Endothelial cell of umbilical vein (primary cell): ENCODE results near the gene DAPK2. TPM values are rescaled to one million over a fixed set of nuclear protein-coding genes. Genes with fewer than 3 reads are reported as not detected.

Source experiments
- BruUV-seq: library from RNA; stranded (reverse); fragments of 400-500 nt; replicated peaks from 2 replicates; lab custom pipeline; 2021; lab: Mats Ljungman, UMichigan
- CTCF ChIA-PET: fragments of 300-600, 350-600 bp; sonication (Branson Sonifier 250); formaldehyde crosslinking; loops from one replicate; lab custom pipeline; 2021; ENCODE audit warnings: antibody characterized with exemption, inconsistent platforms; lab: Charles Lee
- POLR2A ChIA-PET: fragments of 300-600, 350-600 bp; sonication (Branson Sonifier 250); formaldehyde crosslinking; loops from one replicate; lab custom pipeline; 2021; ENCODE audit warnings: antibody characterized with exemption, inconsistent platforms; lab: Charles Lee
- DNase-seq: peaks from one replicate; pipeline ENCODE4 v3.0.0-alpha.2; 2011; ENCODE audit warnings: low read depth, low spot score
- FAIRE-seq: peaks from 2 replicates; lab custom pipeline; 2011; peaks lifted over from hg19 to GRCh38; lab: Jason Lieb, UNC
- H2AFZ ChIP-seq: 2 replicates; pipeline ENCODE4 v1.6.0; 2012; ENCODE audit warnings: low read depth, low read length, control low read depth, inconsistent platforms
- H3K27ac ChIP-seq: 2 replicates; pipeline ENCODE4 v1.5.1; 2011; ENCODE audit warnings: low read depth, mild to moderate bottlenecking, control low read depth, low read length, moderate library complexity; ENCODE audit not compliant: insufficient read depth
- H3K27me3 ChIP-seq, 2 experiments: 2 replicates each; pipeline versions ENCODE4 v1.6.0 to v1.6.1; 2011; ENCODE audit warnings: low read length in 2 of 2, mixed read lengths in 1 of 2; ENCODE audit not compliant: control insufficient read depth in 2 of 2, insufficient read depth in 2 of 2
- H3K36me3 ChIP-seq, 2 experiments: 2 replicates in 1 of 2; 3 replicates in 1 of 2; pipeline ENCODE4 v1.5.1; 2011; ENCODE audit warnings: low read length in 2 of 2, mild to moderate bottlenecking in 1 of 2, moderate library complexity in 1 of 2; ENCODE audit not compliant: control insufficient read depth in 2 of 2, insufficient read depth in 2 of 2; ENCODE audit errors: extremely low read depth in 1 of 2
- H3K4me1 ChIP-seq: 3 replicates; pipeline ENCODE4 v1.5.1; 2011; ENCODE audit warnings: mild to moderate bottlenecking, low read length; ENCODE audit not compliant: control insufficient read depth, insufficient read depth; ENCODE audit errors: extremely low read depth
- H3K4me2 ChIP-seq: 2 replicates; pipeline ENCODE4 v1.6.1; 2011; ENCODE audit warnings: low read length, control low read depth, mixed read lengths; ENCODE audit not compliant: insufficient read depth
- H3K4me3 ChIP-seq, 3 experiments: fragments of 200-600 bp in 1 of 3; sonication (generic), shearing (Covaris generic) in 1 of 3; replicated peaks in 1 of 3; 2 replicates each; pipeline ENCODE4 v1.5.1; 2011 to 2016; ENCODE audit warnings: control low read depth in 3 of 3, low read length in 3 of 3, mild to moderate bottlenecking in 2 of 3, inconsistent platforms in 1 of 3, low read depth in 1 of 3, moderate library complexity in 1 of 3; ENCODE audit not compliant: insufficient read depth in 1 of 3
- H3K79me2 ChIP-seq: 2 replicates; pipeline ENCODE4 v1.6.0; 2012; ENCODE audit warnings: low read length, inconsistent platforms; ENCODE audit not compliant: control insufficient read depth, insufficient read depth
- H3K9ac ChIP-seq: replicated peaks from 2 replicates; pipeline ENCODE3; 2011; ENCODE audit warnings: low read length, control low read depth; ENCODE audit not compliant: insufficient read depth; ENCODE audit errors: extremely low read depth
- H3K9me1 ChIP-seq: replicated peaks from 3 replicates; pipeline ENCODE4 v1.6.0; 2011; ENCODE audit warnings: mild to moderate bottlenecking, low read length; ENCODE audit not compliant: control insufficient read depth, insufficient read depth; ENCODE audit errors: extremely low read depth
- H3K9me3 ChIP-seq: replicated peaks from 2 replicates; pipeline ENCODE4 v1.5.1; 2012; ENCODE audit warnings: low read length, inconsistent platforms; ENCODE audit not compliant: control insufficient read depth, insufficient read depth
- H4K20me1 ChIP-seq: replicated peaks from 2 replicates; pipeline ENCODE3; 2011; ENCODE audit warnings: mild to moderate bottlenecking, low read length; ENCODE audit not compliant: control insufficient read depth, insufficient read depth; ENCODE audit errors: extremely low read depth
- EZH2 ChIP-seq: IDR thresholded peaks from 2 replicates; pipeline ENCODE4 v1.6.1; 2012; ENCODE audit warnings: borderline replicate concordance, low read depth, mild to moderate bottlenecking, moderate library complexity, low read length, inconsistent platforms; ENCODE audit not compliant: severe bottlenecking
- FOS ChIP-seq: IDR thresholded peaks from 2 replicates; pipeline ENCODE4 v1.6.1; 2011; ENCODE audit warnings: mild to moderate bottlenecking, low read length, moderate library complexity, borderline replicate concordance; ENCODE audit not compliant: insufficient read depth
- GATA2 ChIP-seq: IDR thresholded peaks from 2 replicates; pipeline ENCODE4 v1.7.0; 2011; ENCODE audit warnings: low read depth, mild to moderate bottlenecking, moderate library complexity, mixed read lengths, low read length; ENCODE audit not compliant: insufficient read length, insufficient read depth
- JUN ChIP-seq: IDR thresholded peaks from 2 replicates; pipeline ENCODE4 v1.6.1; 2011; ENCODE audit warnings: borderline replicate concordance, low read depth; ENCODE audit not compliant: insufficient read length, insufficient read depth
- MYC ChIP-seq: IDR thresholded peaks from one replicate; pipeline ENCODE4 v1.6.1; 2011; ENCODE audit warnings: mild to moderate bottlenecking, low read depth, low read length
- POLR2A ChIP-seq: IDR thresholded peaks from 2 replicates; pipeline ENCODE4 v1.6.1; 2012; ENCODE audit warnings: low read depth, mild to moderate bottlenecking, control low read depth, low read length
- POLR2AphosphoS5 ChIP-seq: IDR thresholded peaks from 2 replicates; pipeline ENCODE4 v1.6.1; 2012; ENCODE audit warnings: low read depth, mild to moderate bottlenecking, control low read depth, low read length, moderate library complexity; ENCODE audit not compliant: insufficient read depth
- dilution Hi-C: fragments of 300-500 bp; cut with MboI; formaldehyde crosslinking; loops from one replicate; pipeline ENCODE4 v1.15.0; 2019; ENCODE audit warnings: low sequenced_read_pairs; ENCODE audit not compliant: extremely low pct_ligation_motif_present
- intact Hi-C: fragments of 100-400 bp; cut with micrococcal nuclease; formaldehyde crosslinking; loops from one replicate; pipeline ENCODE4 v1.10.0; 2022
- polyA plus RNA-seq, 4 experiments: library from polyadenylated mRNA; depleted of rRNA in 3 of 4; stranded (reverse) in 3 of 4; unstranded in 1 of 4; fragments of >200 nt; gene quantifications; 2 replicates each; pipeline versions ENCODE4 v1.2.1 to v1.2.3, GENCODE V29; 2011 to 2012; ENCODE audit warnings: missing spikeins in 1 of 4
- total RNA-seq: library from RNA; stranded (reverse); gene quantifications from 2 replicates; pipeline ENCODE4 v1.2.3, GENCODE V29; 2021
- TF ChIP-seq, protein P1 (sequence below), 2 donors: IDR thresholded peaks; 1 replicate in 1 of 2; 2 replicates in 1 of 2; pipeline ENCODE4 v1.5.1; 2011; ENCODE audit warnings: low read length in 2 of 2, mild to moderate bottlenecking in 2 of 2, moderate library complexity in 2 of 2, control low read depth in 1 of 2, inconsistent platforms in 1 of 2, low read depth in 1 of 2; ENCODE audit not compliant: insufficient read depth in 1 of 2; ENCODE audit errors: extremely low read depth in 1 of 2
- TF ChIP-seq, protein P2 (sequence below): IDR thresholded peaks from 2 replicates; pipeline ENCODE4 v1.6.1; 2011; ENCODE audit not compliant: insufficient read depth, insufficient read length

Gene DAPK2
- total and polyA plus RNA-seq, 2 donors (not counting 3 experiments of a cell fraction or from before 2014, with no cell fraction given), result 2.8 to 6.7 TPM

DNA sequence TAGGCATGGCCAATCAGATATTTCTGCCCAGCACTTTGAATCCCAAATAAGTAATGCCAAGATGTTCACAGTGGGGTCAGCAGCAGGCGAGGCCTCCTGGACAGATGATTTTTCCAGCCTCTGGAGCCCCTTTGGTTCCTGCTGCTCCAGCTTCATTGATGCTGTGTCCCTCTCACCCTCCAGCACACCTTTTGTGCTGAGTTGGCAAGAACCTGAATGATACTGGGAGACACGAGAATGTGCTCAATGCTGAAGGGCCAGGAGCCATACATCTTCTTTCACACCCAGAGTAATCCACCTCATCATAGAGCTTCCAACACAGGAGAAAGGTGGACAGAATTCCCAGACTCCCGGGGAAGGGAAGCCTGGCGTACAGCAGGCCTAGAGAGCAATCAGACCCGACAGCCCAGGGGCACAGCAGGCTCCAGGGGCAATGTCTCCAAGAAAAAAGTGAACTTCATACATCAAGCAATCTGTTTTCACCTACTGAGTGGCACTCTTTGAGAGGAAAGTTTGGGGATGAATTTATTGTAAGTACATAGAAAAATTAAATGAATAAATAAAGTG lies 6.7 kb upstream of the DAPK2 start:
- Histone ChIP-seq H4K20me1 (no peaks in the 10 kb centered on the region), H3K9me3 (no peaks in the 10 kb centered on the region), H3K4me3 (no peak overlapping the region), H3K4me1 (no peaks in the 10 kb centered on the region), H3K79me2 (no peaks in the 10 kb centered on the region), H3K9ac (no peak overlapping the region), H3K36me3 (no peaks in the 10 kb centered on the region), H3K9me1 (no peaks in the 10 kb centered on the region), H3K27ac (no peak overlapping the region), H3K4me2 (no peak overlapping the region), H3K27me3 (peaks cover 3 to 5% of the 10 kb centered on the region in 2 experiments), H2AFZ (no peak overlapping the region)
- CTCF ChIA-PET, result interaction anchor here (1.4 to 2.0 kb wide), 3 partner anchors 15 to 301 kb away, joined by 3 to 5 read pairs (median 4); no protein-coding TSS in a partner anchor
- no peak for FAIRE-seq
- TF ChIP-seq GATA2 (no peak), JUN (no peak), POLR2AphosphoS5 (no peak), MYC (no peak), FOS (no peak), EZH2 (no peak), POLR2A (no peak)
- TF ChIP-seq, protein P1, sequence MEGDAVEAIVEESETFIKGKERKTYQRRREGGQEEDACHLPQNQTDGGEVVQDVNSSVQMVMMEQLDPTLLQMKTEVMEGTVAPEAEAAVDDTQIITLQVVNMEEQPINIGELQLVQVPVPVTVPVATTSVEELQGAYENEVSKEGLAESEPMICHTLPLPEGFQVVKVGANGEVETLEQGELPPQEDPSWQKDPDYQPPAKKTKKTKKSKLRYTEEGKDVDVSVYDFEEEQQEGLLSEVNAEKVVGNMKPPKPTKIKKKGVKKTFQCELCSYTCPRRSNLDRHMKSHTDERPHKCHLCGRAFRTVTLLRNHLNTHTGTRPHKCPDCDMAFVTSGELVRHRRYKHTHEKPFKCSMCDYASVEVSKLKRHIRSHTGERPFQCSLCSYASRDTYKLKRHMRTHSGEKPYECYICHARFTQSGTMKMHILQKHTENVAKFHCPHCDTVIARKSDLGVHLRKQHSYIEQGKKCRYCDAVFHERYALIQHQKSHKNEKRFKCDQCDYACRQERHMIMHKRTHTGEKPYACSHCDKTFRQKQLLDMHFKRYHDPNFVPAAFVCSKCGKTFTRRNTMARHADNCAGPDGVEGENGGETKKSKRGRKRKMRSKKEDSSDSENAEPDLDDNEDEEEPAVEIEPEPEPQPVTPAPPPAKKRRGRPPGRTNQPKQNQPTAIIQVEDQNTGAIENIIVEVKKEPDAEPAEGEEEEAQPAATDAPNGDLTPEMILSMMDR (IDR thresholded peaks at IDR 0.05; ENCODE audit: extremely low read depth in 1 of 2, insufficient read depth in 1 of 2, low read depth in 1 of 2, low read length in 2 of 2), result no peak
- TF ChIP-seq, protein P2, sequence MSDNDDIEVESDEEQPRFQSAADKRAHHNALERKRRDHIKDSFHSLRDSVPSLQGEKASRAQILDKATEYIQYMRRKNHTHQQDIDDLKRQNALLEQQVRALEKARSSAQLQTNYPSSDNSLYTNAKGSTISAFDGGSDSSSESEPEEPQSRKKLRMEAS, result no peak
- dilution Hi-C loops (no loop called here), intact Hi-C loops (no loop called here)
- DNase-seq, result no peak
- POLR2A ChIA-PET, result no interaction called here
- no TSS peak for BruUV-seq
